ENCODE measurements around the gene MB. TPM values are rescaled to one million over a fixed set of nuclear protein-coding genes. Genes with fewer than 3 reads are reported as not detected.

Gene MB
- total RNA-seq, 1 donor from 2014 or later = not detected

DNA sequence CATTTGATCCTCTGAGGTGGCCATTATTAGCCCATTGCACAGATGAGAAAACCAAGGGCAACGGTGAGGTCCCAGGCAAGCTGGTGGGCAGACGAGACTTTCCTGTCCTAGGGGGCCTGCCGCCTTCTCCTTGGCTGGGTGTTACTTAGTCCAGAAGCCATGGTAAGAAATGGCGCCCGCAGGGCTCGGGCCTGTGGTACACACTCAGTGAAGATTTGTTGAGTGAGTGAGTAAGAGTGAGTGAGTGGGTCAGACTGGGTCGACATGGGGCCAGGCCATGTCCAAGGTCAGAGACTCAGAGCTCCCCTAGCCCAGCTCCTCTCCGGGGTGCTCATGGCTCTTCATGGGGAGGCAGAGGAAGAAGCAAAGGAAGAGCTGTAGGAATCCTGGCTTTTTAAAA, 40.5 kb downstream of the MB start:
- Mint-ChIP-seq H3K9me3 (no peaks in the 10 kb centered on the region), H3K4me1 (peaks cover 3% of the 10 kb centered on the region), H3K36me3 (ENCODE audit: low read depth) (no peaks in the 10 kb centered on the region), H3K27me3 (ENCODE audit: low read depth) (peaks cover 4% of the 10 kb centered on the region), H3K4me3 (no peak overlapping the region), H3K27ac (ENCODE audit: unreplicated experiment) (no peak overlapping the region)
- TF ChIP-seq, protein P1, sequence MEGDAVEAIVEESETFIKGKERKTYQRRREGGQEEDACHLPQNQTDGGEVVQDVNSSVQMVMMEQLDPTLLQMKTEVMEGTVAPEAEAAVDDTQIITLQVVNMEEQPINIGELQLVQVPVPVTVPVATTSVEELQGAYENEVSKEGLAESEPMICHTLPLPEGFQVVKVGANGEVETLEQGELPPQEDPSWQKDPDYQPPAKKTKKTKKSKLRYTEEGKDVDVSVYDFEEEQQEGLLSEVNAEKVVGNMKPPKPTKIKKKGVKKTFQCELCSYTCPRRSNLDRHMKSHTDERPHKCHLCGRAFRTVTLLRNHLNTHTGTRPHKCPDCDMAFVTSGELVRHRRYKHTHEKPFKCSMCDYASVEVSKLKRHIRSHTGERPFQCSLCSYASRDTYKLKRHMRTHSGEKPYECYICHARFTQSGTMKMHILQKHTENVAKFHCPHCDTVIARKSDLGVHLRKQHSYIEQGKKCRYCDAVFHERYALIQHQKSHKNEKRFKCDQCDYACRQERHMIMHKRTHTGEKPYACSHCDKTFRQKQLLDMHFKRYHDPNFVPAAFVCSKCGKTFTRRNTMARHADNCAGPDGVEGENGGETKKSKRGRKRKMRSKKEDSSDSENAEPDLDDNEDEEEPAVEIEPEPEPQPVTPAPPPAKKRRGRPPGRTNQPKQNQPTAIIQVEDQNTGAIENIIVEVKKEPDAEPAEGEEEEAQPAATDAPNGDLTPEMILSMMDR (conservative IDR thresholded peaks at IDR 0.05) = no peak
- DNase-seq (ENCODE audit: low read depth, low spot score) = no peak

DNA sequence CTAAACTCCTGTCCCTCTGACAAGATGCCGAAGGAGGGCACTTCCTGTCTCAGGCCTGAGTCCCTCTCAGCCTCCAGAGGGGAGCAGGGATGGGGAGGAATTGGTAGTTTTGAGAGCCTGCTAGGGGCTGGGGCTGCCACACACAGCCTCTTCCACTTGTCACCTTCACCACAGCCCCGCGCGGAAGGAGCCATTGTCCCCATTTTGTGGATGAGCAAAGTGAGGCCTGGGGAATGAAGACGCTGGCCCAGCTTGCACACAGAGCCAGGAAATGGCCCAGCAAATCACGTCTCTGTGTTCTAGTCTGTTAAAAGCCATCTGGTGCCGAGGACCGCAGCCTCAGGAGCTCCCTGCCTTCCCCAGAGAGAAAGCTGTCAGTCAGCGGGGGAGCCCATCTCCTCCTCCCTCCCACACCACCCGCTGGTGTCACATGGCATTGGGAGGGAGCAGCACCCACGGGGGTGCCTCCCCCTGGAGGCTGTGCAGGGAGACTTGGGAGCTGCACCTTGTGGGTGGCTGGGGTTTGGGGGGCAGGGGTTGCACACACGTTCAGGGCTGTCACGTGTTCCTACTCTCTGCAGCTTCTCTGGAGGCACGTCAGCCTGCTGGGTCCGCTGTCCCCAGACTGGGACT, 41.9 kb downstream of the MB start:
- Mint-ChIP-seq H3K27ac (ENCODE audit: unreplicated experiment) (no peak overlapping the region), H3K36me3 (ENCODE audit: low read depth) (no peaks in the 10 kb centered on the region), H3K4me3 (no peak overlapping the region), H3K4me1 (peaks cover 3% of the 10 kb centered on the region), H3K9me3 (no peaks in the 10 kb centered on the region), H3K27me3 (ENCODE audit: low read depth) (peaks cover 6% of the 10 kb centered on the region)
- DNase-seq (ENCODE audit: low read depth, low spot score) = no peak
- TF ChIP-seq, protein P1 (conservative IDR thresholded peaks at IDR 0.05) = no peak

DNA sequence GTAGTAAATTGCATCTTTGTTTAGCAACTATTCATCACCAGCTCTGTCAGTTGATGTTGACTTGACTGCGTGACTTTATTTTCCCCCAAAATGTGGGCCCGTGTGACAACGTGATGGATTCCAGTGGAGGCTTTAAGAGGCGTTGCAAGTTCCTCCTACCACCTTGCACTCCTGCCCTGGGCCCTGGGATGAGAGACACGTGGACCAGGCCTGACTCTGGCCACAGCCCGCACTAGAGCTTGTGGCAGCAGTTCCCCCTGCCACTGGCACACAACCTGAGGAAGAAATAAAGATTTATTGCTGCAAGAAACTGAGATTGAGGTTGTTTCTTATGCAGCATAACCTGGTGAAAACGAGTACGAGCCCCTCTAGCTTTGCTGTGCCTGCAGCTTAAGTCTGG, 44.6 kb downstream of the MB start:
- Mint-ChIP-seq H3K4me1 (peaks cover 9% of the 10 kb centered on the region), H3K4me3 (no peak overlapping the region), H3K36me3 (ENCODE audit: low read depth) (no peaks in the 10 kb centered on the region), H3K9me3 (no peaks in the 10 kb centered on the region), H3K27ac (ENCODE audit: unreplicated experiment) (no peak overlapping the region), H3K27me3 (ENCODE audit: low read depth) (peaks cover 24% of the 10 kb centered on the region)
- DNase-seq (ENCODE audit: low read depth, low spot score) = no peak
- TF ChIP-seq, protein P1 (conservative IDR thresholded peaks at IDR 0.05) = no peak

DNA sequence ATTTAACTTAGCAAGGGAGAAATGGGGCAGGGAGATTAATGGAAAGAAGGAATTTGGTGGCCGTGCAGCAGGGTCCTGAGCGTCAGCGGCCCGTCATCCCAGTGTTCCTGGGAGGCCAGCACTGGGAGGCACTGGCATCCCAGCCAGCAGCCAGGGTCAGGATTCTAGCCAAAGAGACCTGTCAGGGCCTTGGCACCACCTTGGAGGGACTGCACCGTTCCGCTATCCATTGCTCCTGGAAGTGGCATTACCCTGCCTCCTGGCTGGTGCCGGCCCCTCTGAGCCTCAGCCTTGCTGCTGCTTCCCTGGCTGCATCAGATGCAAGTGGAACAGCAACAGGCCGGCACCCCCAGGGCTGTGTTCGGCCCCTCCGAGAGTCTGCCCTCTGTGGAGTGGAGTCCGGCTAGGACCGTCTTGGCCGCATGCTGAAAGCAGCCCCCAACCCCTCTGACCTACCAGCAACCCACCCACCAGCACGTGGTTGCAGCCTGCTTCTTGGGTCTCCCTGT, 46.4 kb downstream of the MB start:
- Mint-ChIP-seq H3K9me3 (no peaks in the 10 kb centered on the region), H3K4me3 (no peak overlapping the region), H3K27ac (ENCODE audit: unreplicated experiment) (peak overlapping the region; percentile 71), H3K36me3 (ENCODE audit: low read depth) (no peaks in the 10 kb centered on the region), H3K27me3 (ENCODE audit: low read depth) (peaks cover 32% of the 10 kb centered on the region), H3K4me1 (peaks cover 17% of the 10 kb centered on the region)
- TF ChIP-seq, protein P1 (conservative IDR thresholded peaks at IDR 0.05) = no peak
- DNase-seq (ENCODE audit: low read depth, low spot score) = no peak

DNA sequence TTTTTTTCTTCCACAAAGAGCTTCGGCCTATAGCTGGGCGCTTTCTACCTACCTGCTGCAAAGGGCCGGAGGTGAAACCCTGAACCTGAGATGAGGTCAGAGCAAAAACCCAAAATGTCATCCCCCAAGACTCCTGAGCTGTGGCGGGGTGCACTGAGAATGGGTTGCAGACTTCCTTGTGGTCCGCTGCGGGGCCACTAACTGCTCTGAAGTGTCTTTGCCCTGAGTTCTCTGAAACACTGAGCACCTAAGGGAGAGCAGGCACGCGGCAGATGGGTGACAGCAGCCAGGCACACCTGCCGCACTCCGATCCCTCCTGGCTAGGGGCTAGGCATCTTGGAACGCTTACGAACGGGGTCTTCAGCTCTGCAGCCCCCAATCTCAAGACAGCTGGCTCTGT, 47.2 kb downstream of the MB start:
- Mint-ChIP-seq H3K9me3 (no peaks in the 10 kb centered on the region), H3K27ac (ENCODE audit: unreplicated experiment) (no peak overlapping the region), H3K4me3 (no peak overlapping the region), H3K4me1 (peaks cover 17% of the 10 kb centered on the region), H3K27me3 (ENCODE audit: low read depth) (peaks cover 39% of the 10 kb centered on the region), H3K36me3 (ENCODE audit: low read depth) (no peaks in the 10 kb centered on the region)
- DNase-seq (ENCODE audit: low read depth, low spot score) = no peak
- TF ChIP-seq, protein P1 (conservative IDR thresholded peaks at IDR 0.05) = no peak

Data from neural crest cell (in vitro differentiated cells).